Tibial artery (tissue), 4 donors: Measurements from ENCODE around the gene CLTA.

Source experiments
- DNase-seq, 2 donors: peaks; one replicate each; pipeline ENCODE4 v3.0.0-alpha.2; 2019
- H3K27ac ChIP-seq, 2 donors: fragments of 200-600 bp; sonication (generic) in 1 of 2; 1 replicate in 1 of 2; 2 replicates in 1 of 2; pipeline ENCODE4 v1.5.1; 2018 to 2019; ENCODE audit warnings: mild to moderate bottlenecking in 1 of 2
- H3K27me3 ChIP-seq, 2 donors: fragments of 200-600 bp; sonication (generic) in 1 of 2; one replicate each; pipeline versions ENCODE4 v1.5.1 to v1.6.0; 2016 to 2019
- H3K36me3 ChIP-seq, 3 donors: fragments of 200-600 bp; sonication (generic) in 2 of 3; one replicate each; pipeline ENCODE4 v1.5.1; 2016 to 2019; ENCODE audit warnings: mild to moderate bottlenecking in 2 of 3
- H3K4me1 ChIP-seq, 4 donors: fragments of 200-600 bp; sonication (generic) in 2 of 4; 1 replicate in 3 of 4; 2 replicates in 1 of 4; pipeline ENCODE4 v1.5.1; 2016 to 2019
- H3K4me3 ChIP-seq, 2 donors: fragments of 200-600 bp; sonication (generic) in 1 of 2; 1 replicate in 1 of 2; 2 replicates in 1 of 2; pipeline ENCODE4 v1.5.1; 2018 to 2019; ENCODE audit warnings: mild to moderate bottlenecking in 2 of 2
- H3K9me3 ChIP-seq, 3 donors: fragments of 200-600 bp; sonication (generic) in 1 of 3; one replicate each; pipeline ENCODE4 v1.5.1; 2016 to 2019
- CTCF ChIP-seq, 2 experiments: fragments of 200-600 bp in 1 of 2; fragments of 450-650 bp in 1 of 2; IDR thresholded peaks; one replicate each; pipeline ENCODE4 v1.5.1; 2017 to 2019; ENCODE audit warnings: antibody characterized with exemption in 2 of 2, mild to moderate bottlenecking in 1 of 2, moderate library complexity in 1 of 2
- intact Hi-C: fragments of 100-400 bp; cut with DNase I; formaldehyde crosslinking; loops from one replicate; pipeline ENCODE4 v1.15.0; 2023; ENCODE audit warnings: low total_unique reads

CLTA gene, protein sequence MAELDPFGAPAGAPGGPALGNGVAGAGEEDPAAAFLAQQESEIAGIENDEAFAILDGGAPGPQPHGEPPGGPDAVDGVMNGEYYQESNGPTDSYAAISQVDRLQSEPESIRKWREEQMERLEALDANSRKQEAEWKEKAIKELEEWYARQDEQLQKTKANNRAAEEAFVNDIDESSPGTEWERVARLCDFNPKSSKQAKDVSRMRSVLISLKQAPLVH

GRCh38 chr9:36190388-36191289 is at the start of gene CLTA:
Gene CLTA, plus strand, starts transcription at chr9:36190921. Its CDS starts 136 bp downstream, at chr9:36191057.
- Histone ChIP-seq H3K27me3 (no peaks in the 10 kb centered on the region), H3K4me1 (peaks cover 0 to 42% (median 30%) of the 10 kb centered on the region in 4 donors), H3K27ac (peak within 1 kb of the TSS; percentile 92 to 94), H3K36me3 (no peaks in the 10 kb centered on the region), H3K9me3 (no peaks in the 10 kb centered on the region), H3K4me3 (peak within 1 kb of the TSS; percentile 92 to 93)
- peak; percentile 47 to 53 for TF ChIP-seq CTCF (IDR thresholded peaks at IDR 0.05)
- intact Hi-C loops = no loop called here
- peak; percentile 98 for DNase-seq

- Histone ChIP-seq H3K4me1 (peaks cover 0 to 63% (median 32%) of the 10 kb centered on the region in 4 donors), H3K27ac (peak overlapping the region; percentile 88 to 94), H3K4me3 (no peak overlapping the region), H3K27me3 (no peaks in the 10 kb centered on the region), H3K9me3 (no peaks in the 10 kb centered on the region), H3K36me3 (no peaks in the 10 kb centered on the region)
- intact Hi-C loops = loop anchor here (2.0 kb wide), 1 partner anchor 26 kb away; no protein-coding TSS in a partner anchor
- no peak for DNase-seq
- TF ChIP-seq CTCF (IDR thresholded peaks at IDR 0.05) = peak; percentile 23 to 36
These were observed 49.4 kb upstream of the CLTA start for GRCh38 chr9:36141288-36141687.

GRCh38 chr9:36141761-36142160 is 49.0 kb upstream of the CLTA start:
- Histone ChIP-seq H3K4me3 (no peak overlapping the region), H3K9me3 (no peaks in the 10 kb centered on the region), H3K4me1 (peaks cover 0 to 63% (median 31%) of the 10 kb centered on the region in 4 donors), H3K27ac (peak overlapping the region; percentile 88 to 94), H3K36me3 (no peaks in the 10 kb centered on the region), H3K27me3 (no peaks in the 10 kb centered on the region)
- no peak for TF ChIP-seq CTCF (IDR thresholded peaks at IDR 0.05)
- intact Hi-C loops = loop anchor here (2.0 kb wide), 1 partner anchor 25 kb away; no protein-coding TSS in a partner anchor
- DNase-seq = no peak

- Histone ChIP-seq H3K27me3 (no peaks in the 10 kb centered on the region), H3K4me3 (peak overlapping the region; percentile 36 to 43), H3K36me3 (no peaks in the 10 kb centered on the region), H3K4me1 (peaks cover 0 to 63% (median 28%) of the 10 kb centered on the region in 4 donors), H3K27ac (peak overlapping the region; percentile 88 to 94), H3K9me3 (no peaks in the 10 kb centered on the region)
- no peak for TF ChIP-seq CTCF (IDR thresholded peaks at IDR 0.05)
- intact Hi-C loops = no loop called here
- no peak for DNase-seq
These were observed 48.0 kb upstream of the CLTA start for GRCh38 chr9:36142510-36143244.

GRCh38 chr9:36143245-36143641 is 47.5 kb upstream of the CLTA start:
- no peaks in the 10 kb centered on the region for H3K27me3 ChIP-seq
- no peak for TF ChIP-seq CTCF (IDR thresholded peaks at IDR 0.05)
- H3K4me3 ChIP-seq = peak overlapping the region; percentile 36 to 43
- no peaks in the 10 kb centered on the region for H3K36me3 ChIP-seq
- peaks cover 0 to 63% (median 32%) of the 10 kb centered on the region in 4 donors for H3K4me1 ChIP-seq
- DNase-seq = peak in 1 of 2 donors; percentile 74
- H3K9me3 ChIP-seq = no peaks in the 10 kb centered on the region
- peak overlapping the region; percentile 88 to 94 for H3K27ac ChIP-seq
- intact Hi-C loops = no loop called here
